ENCODE measurements around the gene RABGGTA.
A peak's percentile ranks its signal among the peaks of the same experiment; 100 is the strongest.

The RABGGTA gene

GRCh38 chr14:24279301-24280186 is 8.1 kb upstream of the RABGGTA start:
- DNase-seq (ENCODE audit: low read depth) = peak; percentile 45

GRCh38 chr14:24278424-24278823 is 7.0 kb upstream of the RABGGTA start:
- DNase-seq (ENCODE audit: low read depth) = no peak

- no peak for DNase-seq (ENCODE audit: low read depth)
Measured at GRCh38 chr14:24277606-24278321, 6.4 kb upstream of the RABGGTA start.

- DNase-seq (ENCODE audit: low read depth) = no peak
Measured at GRCh38 chr14:24277071-24277470, 5.7 kb upstream of the RABGGTA start.

GRCh38 chr14:24274101-24274543 is 2.7 kb upstream of the RABGGTA start:
- DNase-seq (ENCODE audit: low read depth) = peak; percentile 52

GRCh38 chr14:24273422-24273998 is 2.1 kb upstream of the RABGGTA start:
- DNase-seq (ENCODE audit: low read depth) = no peak

GRCh38 chr14:24272467-24272866 is 1.1 kb upstream of the RABGGTA start:
- no peak for DNase-seq (ENCODE audit: low read depth)

- no peak for DNase-seq (ENCODE audit: low read depth)
Measured at GRCh38 chr14:24271834-24272263, 452 bp upstream of the RABGGTA start.

- no peak for DNase-seq (ENCODE audit: low read depth)
Measured at GRCh38 chr14:24270537-24271133, 762 bp downstream of the RABGGTA start.

GRCh38 chr14:24269910-24270536 is 1.4 kb downstream of the RABGGTA start:
- no peak for DNase-seq (ENCODE audit: low read depth)

- no peak for DNase-seq (ENCODE audit: low read depth)
Measured at GRCh38 chr14:24269368-24269767, 2.0 kb downstream of the RABGGTA start.

- no peak for DNase-seq (ENCODE audit: low read depth)
Measured at GRCh38 chr14:24268225-24268624, 3.2 kb downstream of the RABGGTA start.

GRCh38 chr14:24267516-24267915 is 3.9 kb downstream of the RABGGTA start:
- no peak for DNase-seq (ENCODE audit: low read depth)

GRCh38 chr14:24266344-24267244 is 4.8 kb downstream of the RABGGTA start:
- DNase-seq (ENCODE audit: low read depth) = no peak

GRCh38 chr14:24264298-24264697 is 7.1 kb downstream of the RABGGTA start:
- DNase-seq (ENCODE audit: low read depth) = no peak

GRCh38 chr14:24263848-24264247 is 7.5 kb downstream of the RABGGTA start:
- DNase-seq (ENCODE audit: low read depth) = no peak

- DNase-seq (ENCODE audit: low read depth) = no peak
Measured at GRCh38 chr14:24262821-24263733, 8.3 kb downstream of the RABGGTA start, which contains the start of gene TGM1. TSS of gene TGM1 (minus strand) at chr14:24263177. CDS start at chr14:24262352, 825 bp downstream.

GRCh38 chr14:24261969-24262327 is 9.4 kb downstream of the RABGGTA start:
- no peak for DNase-seq (ENCODE audit: low read depth)

GRCh38 chr14:24261256-24261968 is 10.0 kb downstream of the RABGGTA start:
- no peak for DNase-seq (ENCODE audit: low read depth)

Measured in activated T-cell treated with anti-CD3 and anti-CD28 coated beads for 24 hours (primary cell).